H1 (cell line): Measurements from ENCODE around the gene PXK. TPM values are rescaled to one million over a fixed set of nuclear protein-coding genes. Genes with fewer than 3 reads are reported as not detected.

Experiments used
- CTCF ChIA-PET: fragments of 300-600 bp; sonication (Branson Sonifier 250); formaldehyde crosslinking; loops from one replicate; lab custom pipeline; 2021; ENCODE audit not compliant: partially characterized antibody; lab: Charles Lee
- POLR2A ChIA-PET: fragments of 300-600 bp; sonication (Branson Sonifier 250); formaldehyde crosslinking; loops from one replicate; lab custom pipeline; 2021; ENCODE audit warnings: inconsistent platforms; ENCODE audit not compliant: partially characterized antibody; lab: Charles Lee
- DNase-seq, 2 experiments: peaks; one replicate each; pipeline versions ENCODE4 v3.0.0 to v3.0.0-alpha.2; 2010 to 2022; ENCODE audit warnings: low spot score in 2 of 2, low read depth in 1 of 2, mixed read lengths in 1 of 2
- FAIRE-seq: peaks from 2 replicates; lab custom pipeline; 2011; peaks lifted over from hg19 to GRCh38; lab: Jason Lieb, UNC
- H2AFZ ChIP-seq: 2 replicates; pipeline ENCODE4 v1.8.1; 2012; ENCODE audit warnings: low read length, inconsistent platforms
- H2AK5ac ChIP-seq: 2 replicates; pipeline ENCODE4 v1.6.1; 2013; ENCODE audit warnings: low read depth, low read length
- H2BK120ac ChIP-seq: replicated peaks from 2 replicates; pipeline ENCODE3; 2013; ENCODE audit warnings: low read depth, low read length, inconsistent platforms
- H2BK12ac ChIP-seq: 2 replicates; pipeline ENCODE4 v1.6.1; 2013; ENCODE audit warnings: low read depth, low read length
- H2BK15ac ChIP-seq: 2 replicates; pipeline ENCODE4 v1.6.1; 2013; ENCODE audit warnings: low read length
- H2BK20ac ChIP-seq: 2 replicates; pipeline ENCODE4 v1.6.1; 2013; ENCODE audit warnings: low read length
- H2BK5ac ChIP-seq: 2 replicates; pipeline ENCODE4 v1.6.1; 2013; ENCODE audit warnings: low read depth, low read length
- H3K14ac ChIP-seq: 2 replicates; pipeline ENCODE4 v1.6.1; 2013; ENCODE audit warnings: inconsistent platforms; ENCODE audit not compliant: insufficient read length
- H3K18ac ChIP-seq: 2 replicates; pipeline ENCODE4 v1.6.1; 2013; ENCODE audit warnings: low read length; ENCODE audit errors: extremely low read depth
- H3K23ac ChIP-seq: 2 replicates; pipeline ENCODE4 v1.6.1; 2013; ENCODE audit warnings: inconsistent platforms; ENCODE audit not compliant: insufficient read length
- H3K23me2 ChIP-seq: 2 replicates; pipeline ENCODE4 v1.6.1; 2013; ENCODE audit warnings: low read depth, low read length
- H3K27ac ChIP-seq: 2 replicates; pipeline ENCODE4 v1.6.1; 2011; ENCODE audit warnings: low read depth, low read length, inconsistent platforms
- H3K27me3 ChIP-seq, 4 experiments: replicated peaks in 1 of 4; 1 replicate in 1 of 4; 2 replicates in 3 of 4; pipeline versions ENCODE4 v1.6.1 to v1.8.1; 2011 to 2013; ENCODE audit warnings: low read length in 3 of 4, mild to moderate bottlenecking in 3 of 4, inconsistent platforms in 2 of 4, mixed read lengths in 2 of 4, moderate library complexity in 1 of 4; ENCODE audit not compliant: control insufficient read depth in 3 of 4, insufficient read depth in 3 of 4; ENCODE audit errors: extremely low read depth in 1 of 4
- H3K36me3 ChIP-seq, 4 experiments: 2 replicates each; pipeline versions ENCODE4 v1.6.1 to v1.8.1; 2011 to 2013; ENCODE audit warnings: mild to moderate bottlenecking in 4 of 4, low read length in 3 of 4, moderate library complexity in 2 of 4, control low read depth in 1 of 4, inconsistent platforms in 1 of 4; ENCODE audit not compliant: insufficient read depth in 4 of 4, control insufficient read depth in 2 of 4
- H3K4ac ChIP-seq: replicated peaks from 2 replicates; pipeline ENCODE3; 2013; ENCODE audit warnings: low read length, low read depth, mixed read lengths, inconsistent platforms; ENCODE audit not compliant: insufficient read length
- H3K4me1 ChIP-seq, 4 experiments: replicated peaks in 1 of 4; 1 replicate in 1 of 4; 2 replicates in 3 of 4; pipeline versions ENCODE4 v1.6.1 to v1.8.1; 2011 to 2013; ENCODE audit warnings: low read length in 3 of 4, inconsistent platforms in 2 of 4, mixed read lengths in 1 of 4; ENCODE audit not compliant: insufficient read depth in 4 of 4, control insufficient read depth in 3 of 4
- H3K4me2 ChIP-seq, 2 experiments: 2 replicates each; pipeline versions ENCODE4 v1.6.1 to v1.8.1; 2011 to 2013; ENCODE audit warnings: low read depth in 2 of 2, low read length in 2 of 2, control low read depth in 1 of 2, inconsistent platforms in 1 of 2, mild to moderate bottlenecking in 1 of 2; ENCODE audit not compliant: insufficient read depth in 1 of 2
- H3K4me3 ChIP-seq, 4 experiments: fragments of 200-600, 300-600 bp in 1 of 4; sonication (generic), shearing (Covaris generic), sonication (Bioruptor Twin) in 1 of 4; 2 replicates each; pipeline versions ENCODE4 v1.5.1 to v1.8.1; 2011 to 2016; ENCODE audit warnings: low read length in 4 of 4, low read depth in 3 of 4, control low read depth in 2 of 4, inconsistent platforms in 2 of 4, mild to moderate bottlenecking in 2 of 4, mixed read lengths in 1 of 4, moderate library complexity in 1 of 4; ENCODE audit not compliant: insufficient read depth in 2 of 4; ENCODE audit errors: extremely low read depth in 1 of 4
- H3K56ac ChIP-seq: replicated peaks from 2 replicates; pipeline ENCODE3; 2013; ENCODE audit warnings: low read depth, mild to moderate bottlenecking, mixed read lengths, low read length, inconsistent platforms; ENCODE audit not compliant: insufficient read length
- H3K79me1 ChIP-seq: 2 replicates; pipeline ENCODE4 v1.6.1; 2013; ENCODE audit warnings: low read depth, low read length, control low read depth
- H3K79me2 ChIP-seq, 2 experiments: 2 replicates each; pipeline versions ENCODE4 v1.6.1 to v1.8.1; 2012 to 2013; ENCODE audit warnings: low read length in 2 of 2, mild to moderate bottlenecking in 2 of 2, inconsistent platforms in 1 of 2; ENCODE audit not compliant: insufficient read depth in 2 of 2, control insufficient read depth in 1 of 2
- H3K9ac ChIP-seq, 4 experiments: replicated peaks in 1 of 4; 1 replicate in 1 of 4; 2 replicates in 3 of 4; pipeline versions ENCODE4 v1.6.1 to v1.8.1; 2011 to 2013; ENCODE audit warnings: low read depth in 3 of 4, low read length in 3 of 4, control low read depth in 2 of 4, mild to moderate bottlenecking in 2 of 4, moderate library complexity in 2 of 4, inconsistent platforms in 1 of 4; ENCODE audit errors: extremely low read depth in 1 of 4
- H3K9me3 ChIP-seq, 2 experiments: 2 replicates each; pipeline versions ENCODE4 v1.6.1 to v1.8.1; 2012 to 2013; ENCODE audit warnings: mild to moderate bottlenecking in 2 of 2, moderate library complexity in 2 of 2, control low read depth in 1 of 2, inconsistent platforms in 1 of 2, low read depth in 1 of 2, low read length in 1 of 2, mixed read lengths in 1 of 2; ENCODE audit not compliant: insufficient read depth in 2 of 2
- H4K20me1 ChIP-seq, 2 experiments: replicated peaks in 1 of 2; 2 replicates each; pipeline versions ENCODE3 to v1.8.1; 2011 to 2013; ENCODE audit warnings: inconsistent platforms in 2 of 2, low read length in 2 of 2, mild to moderate bottlenecking in 1 of 2; ENCODE audit not compliant: insufficient read depth in 2 of 2, control insufficient read depth in 1 of 2
- H4K5ac ChIP-seq: 2 replicates; pipeline ENCODE4 v1.6.1; 2013; ENCODE audit warnings: low read length, low read depth, mixed read lengths, inconsistent platforms; ENCODE audit not compliant: insufficient read length
- H4K8ac ChIP-seq: 2 replicates; pipeline ENCODE4 v1.8.0; 2013; ENCODE audit warnings: mild to moderate bottlenecking, moderate library complexity, low read length, inconsistent platforms; ENCODE audit not compliant: insufficient read depth; ENCODE audit errors: extremely low read depth
- H4K91ac ChIP-seq: replicated peaks from 2 replicates; pipeline ENCODE3; 2013; ENCODE audit warnings: low read length, mixed read lengths, inconsistent platforms; ENCODE audit not compliant: insufficient read length
- ATF3 ChIP-seq: IDR thresholded peaks from 2 replicates; pipeline ENCODE4 v1.6.1; 2011; ENCODE audit warnings: low read depth, mild to moderate bottlenecking, low read length; ENCODE audit not compliant: insufficient read depth
- JUND ChIP-seq: IDR thresholded peaks from 2 replicates; pipeline ENCODE4 v1.6.1; 2011; ENCODE audit warnings: mild to moderate bottlenecking, improper control_type of control experiment, low read length
- MAFK ChIP-seq: IDR thresholded peaks from 2 replicates; pipeline ENCODE4 v1.6.1; 2012; ENCODE audit warnings: low read depth, mild to moderate bottlenecking, improper control_type of control experiment, low read length
- MAX ChIP-seq: IDR thresholded peaks from 2 replicates; pipeline ENCODE4 v1.6.1; 2012; ENCODE audit warnings: inconsistent platforms
- POU5F1 ChIP-seq: IDR thresholded peaks from 2 replicates; pipeline ENCODE4 v1.6.1; 2011; ENCODE audit warnings: low read depth, mild to moderate bottlenecking, low read length, moderate library complexity
- SAP30 ChIP-seq: fragments of 300-600 bp; sonication (generic); IDR thresholded peaks from 2 replicates; pipeline ENCODE4 v1.7.1; 2012; ENCODE audit warnings: low read length, moderate library complexity, mild to moderate bottlenecking, inconsistent platforms; ENCODE audit not compliant: insufficient read depth, insufficient replicate concordance
- YY1 ChIP-seq: IDR thresholded peaks from 2 replicates; pipeline ENCODE4 v1.6.1; 2011; ENCODE audit warnings: low read depth, mild to moderate bottlenecking, low read length
- WGBS, 2 experiments: shearing (Covaris generic) in 1 of 2; methylation state at CpG; one replicate each; pipeline versions ENCODE4 v1.1.6 to v1.1.7; 2013 to 2015; ENCODE audit warnings: low lambda C conversion rate in 2 of 2, mixed read lengths in 2 of 2, inconsistent platforms in 1 of 2, low coverage in 1 of 2, missing lambda C conversion rate in 1 of 2; ENCODE audit not compliant: insufficient replicate concordance in 2 of 2, insufficient coverage in 1 of 2, insufficient read length in 1 of 2; ENCODE audit errors: extremely low coverage in 1 of 2, missing lambda C conversion rate in 1 of 2; 5-methylcytosine and 5-hydroxymethylcytosine counted together
- polyA plus RNA-seq, 7 experiments: library from polyadenylated mRNA; depleted of rRNA in 3 of 7; stranded (reverse) in 5 of 7; unstranded in 2 of 7; fragments of >200 nt in 5 of 7; fragments of 200-250 nt in 2 of 7; gene quantifications; 1 replicate in 5 of 7; 2 replicates in 1 of 7; 4 replicates in 1 of 7; pipeline versions ENCODE4 v1.2.1 to v1.2.3, GENCODE V29; 2011 to 2013; ENCODE audit warnings: missing spikeins in 2 of 7, mixed read lengths in 2 of 7
- total RNA-seq: library from RNA; stranded (reverse); fragmentation: NEBNext Ultra II Directional; extraction: Animal tissue kit (Norgen Biotek cat#: 25700); gene quantifications from 2 replicates; pipeline ENCODE4 v1.2.1, GENCODE V29; 2021

The PXK gene
- total and polyA plus RNA-seq, 2 of the 8 experiments (the other 6 are each of a cell fraction or from before 2014, with no cell fraction given): 3.5 to 7.1 TPM

- Histone ChIP-seq H4K5ac (no peak overlapping the region), H2BK20ac (no peak overlapping the region), H3K79me2 (no peaks in the 10 kb centered on the region), H3K27me3 (no peaks in the 10 kb centered on the region), H2AFZ (no peak overlapping the region), H2AK5ac (no peak overlapping the region), H3K9ac (no peak overlapping the region), H3K4me2 (no peak overlapping the region), H3K56ac (no peak overlapping the region), H3K14ac (no peak overlapping the region), H2BK12ac (no peak overlapping the region), H3K23ac (no peak overlapping the region), H3K4ac (no peak overlapping the region)
- WGBS, 2 experiments: 82% methylated on average over 1 of the region's 1 CpG; no CpG with 5 or more reads in 1 of the 2 experiments
- POLR2A ChIA-PET: interaction anchor here (0.5 to 1.7 kb wide), 2 partner anchors 45 to 85 kb away, joined by 3 read pairs; no protein-coding TSS in a partner anchor
- no peak for DNase-seq
- CTCF ChIA-PET: interaction anchor here (0.6 to 2.0 kb wide), 6 partner anchors 8 to 118 kb away, joined by 3 to 7 read pairs (median 4); no protein-coding TSS in a partner anchor
- no peak for TF ChIP-seq JUND
- no peak for TF ChIP-seq MAX
- no peak for TF ChIP-seq ATF3
- no peak for TF ChIP-seq YY1
- TF ChIP-seq POU5F1: no peak
- no peak for TF ChIP-seq SAP30
- no peak for TF ChIP-seq MAFK
- TF ChIP-seq, all 59 proteins: peak for 0
- no peak for FAIRE-seq
- Histone ChIP-seq H4K91ac (no peak overlapping the region), H4K8ac (no peak overlapping the region; the same call in 1 of the 2 replicates), H3K9me3 (no peaks in the 10 kb centered on the region), H3K4me3 (no peak overlapping the region), H3K27ac (no peak overlapping the region), H2BK15ac (no peak overlapping the region), H3K23me2 (no peaks in the 10 kb centered on the region), H2BK120ac (no peak overlapping the region), H3K79me1 (no peaks in the 10 kb centered on the region), H3K18ac (no peak overlapping the region), H2BK5ac (no peak overlapping the region), H4K20me1 (no peaks in the 10 kb centered on the region), H3K36me3 (no peaks in the 10 kb centered on the region), H3K4me1 (peaks cover 0 to 7% (median 4%) of the 10 kb centered on the region in 4 experiments; a peak in 4 of 7 replicates)
These were observed 141.7 kb downstream of the PXK start for GRCh38 chr3:58474348-58474911.
